ENCODE data around the gene SORCS3.

SORCS3 gene

DNA sequence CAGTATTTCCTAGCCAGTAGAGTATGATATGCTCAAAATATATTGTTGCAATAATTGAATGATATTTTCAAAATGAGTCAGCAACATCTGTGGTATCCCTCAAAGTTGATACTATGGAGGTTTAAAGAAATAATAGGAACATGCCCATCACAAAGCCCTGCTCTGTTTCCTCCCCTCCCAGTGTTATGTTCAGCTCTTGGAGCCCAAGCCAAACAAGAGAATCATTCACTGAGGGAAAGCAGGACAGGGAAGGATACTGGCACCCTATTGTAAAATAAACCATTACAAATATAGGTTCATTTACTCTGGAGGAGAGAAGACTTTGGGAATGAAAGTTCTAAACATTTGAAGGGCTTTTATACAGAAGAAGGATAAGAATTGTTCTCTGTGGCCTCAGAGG is 37.6 kb downstream of the SORCS3 start:
- no peak overlapping the region for H3K4me3 ChIP-seq (replicated peaks; ENCODE audit: low read depth, low read length)
- DNase-seq (ENCODE audit: low read depth), result no peak
- TF ChIP-seq, protein P1, sequence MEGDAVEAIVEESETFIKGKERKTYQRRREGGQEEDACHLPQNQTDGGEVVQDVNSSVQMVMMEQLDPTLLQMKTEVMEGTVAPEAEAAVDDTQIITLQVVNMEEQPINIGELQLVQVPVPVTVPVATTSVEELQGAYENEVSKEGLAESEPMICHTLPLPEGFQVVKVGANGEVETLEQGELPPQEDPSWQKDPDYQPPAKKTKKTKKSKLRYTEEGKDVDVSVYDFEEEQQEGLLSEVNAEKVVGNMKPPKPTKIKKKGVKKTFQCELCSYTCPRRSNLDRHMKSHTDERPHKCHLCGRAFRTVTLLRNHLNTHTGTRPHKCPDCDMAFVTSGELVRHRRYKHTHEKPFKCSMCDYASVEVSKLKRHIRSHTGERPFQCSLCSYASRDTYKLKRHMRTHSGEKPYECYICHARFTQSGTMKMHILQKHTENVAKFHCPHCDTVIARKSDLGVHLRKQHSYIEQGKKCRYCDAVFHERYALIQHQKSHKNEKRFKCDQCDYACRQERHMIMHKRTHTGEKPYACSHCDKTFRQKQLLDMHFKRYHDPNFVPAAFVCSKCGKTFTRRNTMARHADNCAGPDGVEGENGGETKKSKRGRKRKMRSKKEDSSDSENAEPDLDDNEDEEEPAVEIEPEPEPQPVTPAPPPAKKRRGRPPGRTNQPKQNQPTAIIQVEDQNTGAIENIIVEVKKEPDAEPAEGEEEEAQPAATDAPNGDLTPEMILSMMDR (IDR thresholded peaks at IDR 0.05; ENCODE audit: low read length, missing control alignments), result no peak

DNA sequence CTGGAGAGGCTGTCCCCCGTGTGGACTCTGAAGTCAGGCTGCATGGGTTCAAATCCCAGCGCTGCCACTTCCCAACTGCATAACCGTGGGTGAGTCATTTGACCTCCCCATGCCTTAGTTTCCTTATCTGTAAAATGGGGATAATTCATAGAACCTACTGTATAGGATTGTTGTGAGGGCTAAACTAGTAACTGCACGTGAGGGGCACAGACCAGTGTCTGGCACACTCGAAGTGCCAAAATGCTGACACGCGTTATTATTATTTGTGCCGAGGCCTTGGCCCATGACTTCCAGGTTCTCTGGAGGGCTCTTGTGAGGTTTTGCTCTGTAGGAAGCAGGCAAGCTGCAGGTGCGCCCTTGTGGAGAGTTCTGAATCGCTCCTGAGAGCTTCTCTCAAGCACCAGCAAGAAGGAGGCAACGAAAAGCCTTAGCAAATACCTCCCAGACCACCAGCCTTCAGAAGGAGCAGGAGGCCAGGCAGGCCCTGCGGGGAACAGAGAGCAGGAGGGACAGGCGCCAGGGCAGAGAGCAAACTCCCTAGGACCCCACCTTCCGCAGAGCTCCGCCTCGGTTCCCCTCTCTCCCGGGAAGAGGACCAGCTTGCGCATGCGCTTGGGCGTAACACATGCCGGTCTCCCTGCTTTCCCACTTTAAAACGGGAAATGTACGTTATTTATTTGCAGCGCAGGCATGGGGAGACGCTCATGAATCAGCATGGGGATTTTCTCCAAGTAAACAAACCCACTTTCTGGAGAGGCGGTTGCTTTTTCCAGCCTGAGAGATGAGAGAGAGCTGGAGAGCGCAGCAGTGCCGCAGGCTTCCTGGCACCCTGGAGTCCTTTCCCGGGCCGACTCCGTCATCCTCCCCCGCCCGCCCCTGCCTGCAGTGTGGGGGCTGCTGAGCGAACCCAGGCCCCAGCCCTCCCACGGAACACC is 39.6 kb downstream of the SORCS3 start:
- no peak for DNase-seq (ENCODE audit: low read depth)
- TF ChIP-seq, protein P1 (IDR thresholded peaks at IDR 0.05; ENCODE audit: low read length, missing control alignments), result no peak
- no peak overlapping the region for H3K4me3 ChIP-seq (replicated peaks; ENCODE audit: low read depth, low read length)

DNA sequence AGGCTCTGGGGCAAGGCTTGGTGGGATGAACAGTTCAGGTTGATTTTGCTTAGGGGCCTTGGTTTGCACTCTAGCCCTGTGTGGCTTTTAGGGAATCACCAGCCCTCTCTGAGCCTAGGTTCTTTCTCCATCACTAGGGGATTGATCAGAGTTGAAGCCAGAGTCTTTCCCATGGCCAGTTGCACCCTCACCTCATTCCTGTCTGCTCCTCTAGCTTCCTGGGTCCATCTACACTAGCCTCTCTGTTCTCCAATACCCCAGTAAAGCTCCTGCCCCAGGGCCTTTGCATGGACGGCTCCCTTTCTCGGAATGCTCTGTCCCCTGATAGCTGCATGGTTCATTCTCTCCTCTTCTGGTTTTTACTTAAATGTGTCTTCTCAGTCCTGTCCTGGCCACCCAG is 40.4 kb downstream of the SORCS3 start:
- TF ChIP-seq, protein P1 (IDR thresholded peaks at IDR 0.05; ENCODE audit: low read length, missing control alignments), result no peak
- H3K4me3 ChIP-seq (replicated peaks; ENCODE audit: low read depth, low read length), result no peak overlapping the region
- no peak for DNase-seq (ENCODE audit: low read depth)

DNA sequence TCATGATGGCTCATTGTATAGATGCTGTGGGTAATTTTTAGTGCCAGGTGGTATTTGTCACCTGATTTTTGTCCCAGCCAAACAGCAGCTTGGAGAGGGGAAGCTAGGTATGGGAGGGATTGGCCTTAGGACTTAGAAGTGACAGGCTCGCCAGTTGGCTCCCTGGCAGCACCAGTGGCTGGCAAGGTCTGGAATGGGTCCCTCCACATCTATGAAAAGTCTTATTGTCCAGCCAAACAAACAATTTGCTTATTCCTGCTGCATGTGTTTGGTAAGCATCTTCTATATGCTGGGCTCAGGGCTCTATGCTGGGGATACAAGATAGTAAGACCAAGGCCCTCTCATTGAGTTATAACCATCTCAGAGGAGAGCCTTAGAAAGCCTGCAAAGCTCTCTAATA is 42.5 kb downstream of the SORCS3 start:
- no peak overlapping the region for H3K4me3 ChIP-seq (replicated peaks; ENCODE audit: low read depth, low read length)
- TF ChIP-seq, protein P1 (IDR thresholded peaks at IDR 0.05; ENCODE audit: low read length, missing control alignments), result no peak
- DNase-seq (ENCODE audit: low read depth), result no peak

DNA sequence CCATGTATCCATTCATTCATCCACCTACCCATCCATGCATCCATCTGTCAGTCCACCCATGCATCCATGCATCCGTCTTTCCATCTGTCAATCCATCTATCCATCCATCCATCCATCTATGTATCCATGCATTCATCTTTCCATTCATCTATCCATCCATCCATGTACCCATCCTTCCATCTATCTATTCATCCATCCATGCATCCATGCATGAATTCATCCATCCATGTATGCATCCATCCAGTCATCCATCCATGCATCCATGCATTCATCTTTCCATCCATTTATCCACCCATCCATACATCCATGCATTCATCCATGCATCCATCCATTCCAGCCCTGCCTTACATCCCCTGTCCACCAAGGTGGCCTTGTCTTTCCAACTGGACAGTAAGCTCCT is 45.7 kb downstream of the SORCS3 start:
- no peak for DNase-seq (ENCODE audit: low read depth)
- H3K4me3 ChIP-seq (replicated peaks; ENCODE audit: low read depth, low read length), result no peak overlapping the region
- TF ChIP-seq, protein P1 (IDR thresholded peaks at IDR 0.05; ENCODE audit: low read length, missing control alignments), result no peak

DNA sequence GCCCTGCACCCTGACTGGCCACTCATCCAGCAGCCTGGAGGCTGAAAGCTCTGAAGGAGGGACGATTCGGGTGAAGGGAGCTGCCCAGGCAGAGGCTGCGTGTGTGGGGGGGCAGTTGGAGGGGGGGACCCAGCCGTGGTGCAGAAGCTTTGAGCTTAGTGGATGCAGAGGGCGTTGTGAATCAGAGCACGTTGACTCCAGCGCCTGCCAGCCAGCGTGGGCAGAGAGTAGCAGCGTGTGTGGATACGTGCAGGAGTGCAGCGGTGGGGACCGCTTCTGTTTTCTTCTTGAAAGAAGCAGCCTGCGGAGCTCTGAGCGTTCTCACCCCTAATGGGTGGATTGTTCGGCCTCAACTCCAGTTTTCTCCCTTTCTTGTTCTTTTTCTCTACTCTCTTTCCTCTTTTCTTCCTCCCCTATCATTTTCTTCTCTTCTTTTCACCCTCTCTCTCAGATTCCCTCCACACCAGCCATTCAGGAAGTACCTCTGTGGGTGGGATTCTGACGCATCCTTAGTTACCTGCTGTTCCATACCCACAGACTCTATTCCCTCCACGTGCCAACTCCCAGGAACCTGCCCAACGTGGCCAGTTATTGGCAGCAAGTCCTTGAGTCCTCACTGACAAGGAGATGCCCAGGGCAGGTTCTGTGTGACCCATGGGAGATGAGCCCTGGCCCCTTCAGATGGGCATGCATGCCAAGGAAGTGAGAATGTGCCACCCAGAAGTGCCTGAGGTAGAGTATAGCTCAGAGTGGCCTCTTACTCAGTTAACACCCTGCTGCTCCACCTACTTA is 47.4 kb downstream of the SORCS3 start:
- TF ChIP-seq, protein P1 (IDR thresholded peaks at IDR 0.05; ENCODE audit: low read length, missing control alignments), result no peak

More for the DNA sequence above, 47.4 kb downstream of the SORCS3 start:
- H3K4me3 ChIP-seq (replicated peaks; ENCODE audit: low read depth, low read length), result no peak overlapping the region
- DNase-seq (ENCODE audit: low read depth), result no peak
